CD4-positive, alpha-beta T cell treated with Interleukin-6 for 4 hours (primary cell): ENCODE data around the gene HSD17B4.
"Not testable (repeated sequence)": the region's sequence is repeated elsewhere in the genome, so short reads cannot be mapped to it uniquely, and the experiment has no call there.

Source experiments
- DNase-seq: peaks from one replicate; pipeline ENCODE4 v3.0.0-alpha.2; 2020; ENCODE audit warnings: mixed read lengths

Gene HSD17B4

DNA sequence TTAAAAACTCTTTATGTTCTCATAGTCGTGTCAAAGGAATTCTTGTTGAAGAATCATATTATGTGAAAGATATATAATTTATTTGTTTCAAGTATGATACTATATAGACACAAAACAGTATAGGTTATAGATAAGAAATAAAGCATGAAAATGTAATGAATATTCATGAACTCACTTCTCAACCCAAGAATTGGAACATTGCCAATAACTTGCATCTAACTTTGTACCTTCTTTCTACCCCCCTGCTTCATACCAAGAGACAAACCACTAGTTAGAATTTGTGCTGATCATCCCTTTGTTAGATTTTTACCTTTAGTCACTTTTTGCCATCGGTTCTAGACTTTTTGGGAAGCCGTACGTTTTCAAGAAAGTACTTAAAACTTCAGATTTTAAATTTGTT, 32.6 kb downstream of the HSD17B4 start:
- DNase-seq = no peak

DNA sequence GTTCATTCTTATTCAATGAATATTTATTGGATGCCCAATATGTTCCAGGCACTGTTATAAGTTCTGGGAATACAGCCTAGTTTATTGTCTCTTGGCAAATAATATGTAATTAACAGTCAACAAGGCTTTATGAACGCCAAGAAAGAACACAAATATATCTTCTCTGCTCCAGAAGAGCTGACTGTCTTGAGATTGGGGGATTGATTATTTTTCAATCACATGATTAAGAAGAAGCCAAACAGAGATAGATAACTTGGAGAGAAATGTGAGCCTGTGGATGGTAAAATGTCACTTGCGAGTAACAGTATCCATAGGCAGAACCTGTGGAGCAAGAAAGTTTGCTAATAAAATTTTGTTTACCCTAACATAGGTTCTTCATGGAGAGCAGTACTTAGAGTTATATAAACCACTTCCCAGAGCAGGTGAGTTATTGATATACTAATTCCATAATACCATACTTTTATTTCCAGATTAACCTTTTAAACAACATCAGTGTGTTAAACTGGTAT, 49.4 kb downstream of the HSD17B4 start:
- DNase-seq = no peak

- DNase-seq = not testable (repeated sequence)
Measured at GRCh38 chr5:119503939-119504338, 51.6 kb downstream of the HSD17B4 start.

DNA sequence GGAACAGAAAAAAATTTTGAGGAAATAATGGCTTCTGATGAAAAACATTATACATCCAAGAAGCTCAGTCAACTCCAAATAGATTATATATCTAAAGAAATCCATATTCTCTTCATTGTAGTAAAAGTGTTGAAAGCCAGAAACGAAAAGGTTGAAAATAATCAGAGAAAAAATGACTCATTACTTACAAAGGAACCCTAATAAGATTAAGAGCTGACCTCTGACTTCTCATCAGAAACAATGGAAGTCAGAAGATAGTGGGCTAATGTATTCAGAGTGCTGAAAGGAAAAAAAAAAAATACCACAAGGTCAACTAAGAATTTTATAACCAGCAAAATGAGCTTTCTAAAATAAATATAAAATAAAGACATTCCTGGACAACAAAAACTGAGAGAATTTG, 60.0 kb downstream of the HSD17B4 start:
- no peak for DNase-seq

DNA sequence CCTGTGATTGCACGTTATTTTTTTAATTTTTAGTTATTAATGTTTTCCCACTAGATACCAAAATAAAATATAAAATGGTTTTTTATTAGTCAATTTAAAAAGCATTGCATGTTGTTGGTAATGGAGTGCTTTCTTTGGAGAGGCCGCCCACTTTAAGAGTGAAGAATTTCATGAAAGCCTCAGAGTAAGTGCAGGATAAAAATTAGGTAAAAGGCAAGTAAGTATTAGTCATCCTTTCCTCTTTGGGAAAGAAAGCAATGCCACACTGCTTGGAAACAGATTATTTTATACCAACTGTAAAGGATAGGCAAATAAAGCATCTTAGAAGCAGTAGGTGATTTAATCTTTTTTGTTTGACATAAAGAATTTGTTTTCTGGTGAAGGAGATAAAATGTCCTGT, 62.9 kb downstream of the HSD17B4 start:
- DNase-seq = no peak

DNA sequence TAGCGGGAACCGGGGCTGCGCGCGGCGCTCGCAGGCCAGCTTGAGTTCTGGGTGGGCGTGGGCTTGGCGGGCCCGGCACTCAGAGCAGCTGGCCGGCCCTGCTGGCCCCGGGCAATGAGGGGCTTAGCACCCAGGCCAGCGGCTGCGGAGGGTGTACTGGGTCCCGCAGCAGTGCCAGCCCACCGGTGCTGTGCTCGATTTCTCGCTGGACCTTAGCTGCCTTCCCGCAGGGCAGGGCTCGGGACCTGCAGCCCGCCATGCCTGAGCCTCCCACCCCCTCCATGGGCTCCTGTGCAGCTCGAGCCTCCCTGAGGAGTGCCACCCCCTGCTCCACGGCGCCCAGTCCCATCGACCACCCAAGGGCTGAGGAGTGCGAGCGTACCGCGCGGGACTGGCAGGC, 64.8 kb downstream of the HSD17B4 start:
- DNase-seq = not testable (repeated sequence)

GRCh38 chr5:119521232-119521631, 68.9 kb downstream of the HSD17B4 start:
- no peak for DNase-seq

DNA sequence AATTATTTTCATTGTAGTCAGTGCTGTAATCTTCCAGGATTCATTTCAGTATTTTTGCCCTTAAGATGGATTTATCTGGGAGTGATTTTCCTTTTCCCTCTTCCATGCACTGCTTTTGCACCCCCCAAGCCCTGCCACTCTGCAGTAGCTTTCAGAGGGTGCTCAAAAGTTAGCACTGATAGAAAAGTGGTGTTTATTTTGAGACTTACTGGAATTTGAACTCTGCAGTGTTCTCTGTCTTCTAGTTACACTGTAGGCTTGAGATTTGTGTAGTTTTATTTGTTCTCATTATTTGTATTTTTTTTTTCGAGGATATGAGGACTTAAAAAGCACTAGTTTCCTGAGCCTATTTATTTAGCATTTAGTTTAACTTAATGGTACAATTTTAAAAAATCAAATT, 70.5 kb downstream of the HSD17B4 start:
- DNase-seq = no peak

DNA sequence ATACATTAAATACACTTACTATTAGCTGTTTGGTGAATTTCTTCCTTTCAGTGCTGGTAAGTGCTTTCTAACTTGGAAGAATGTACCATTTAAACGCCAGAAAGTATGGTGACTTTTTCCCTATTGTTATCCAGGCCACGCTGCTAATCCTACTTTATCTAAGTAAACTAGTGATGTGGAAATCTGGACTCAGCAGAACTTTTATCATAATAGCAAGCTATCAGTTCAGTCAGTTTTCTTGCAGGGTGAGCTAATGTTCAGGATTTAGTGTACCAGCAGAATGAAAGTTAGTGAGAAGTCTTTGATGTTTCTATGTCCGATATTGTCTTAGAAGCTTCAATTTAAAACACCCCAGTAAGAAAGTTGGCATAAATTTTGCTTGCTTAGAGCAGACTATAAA, 72.2 kb downstream of the HSD17B4 start:
- no peak for DNase-seq

- DNase-seq = no peak
Measured at GRCh38 chr5:119527351-119527750, 75.1 kb downstream of the HSD17B4 start.

- DNase-seq = no peak
Measured at GRCh38 chr5:119529811-119530210, 77.5 kb downstream of the HSD17B4 start.

DNA sequence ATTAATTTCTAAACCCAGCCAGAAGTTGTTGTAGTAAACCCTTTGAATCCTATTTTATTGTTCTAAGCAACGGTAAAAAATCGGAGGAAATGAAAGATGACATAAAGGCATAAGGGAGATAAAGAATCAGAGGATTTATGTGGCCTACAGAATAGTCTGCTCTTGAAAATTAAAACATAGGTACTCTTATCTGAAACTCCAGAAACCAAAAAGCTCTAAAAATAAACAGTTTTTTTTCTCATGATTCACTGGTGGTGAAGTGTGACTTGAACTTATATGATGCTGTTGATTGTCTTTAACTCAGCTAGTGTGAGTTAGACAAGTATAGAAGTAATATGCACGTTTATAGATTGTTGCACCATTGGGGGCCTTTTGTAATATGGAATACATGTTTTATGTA, 80.3 kb downstream of the HSD17B4 start:
- DNase-seq = no peak

DNA sequence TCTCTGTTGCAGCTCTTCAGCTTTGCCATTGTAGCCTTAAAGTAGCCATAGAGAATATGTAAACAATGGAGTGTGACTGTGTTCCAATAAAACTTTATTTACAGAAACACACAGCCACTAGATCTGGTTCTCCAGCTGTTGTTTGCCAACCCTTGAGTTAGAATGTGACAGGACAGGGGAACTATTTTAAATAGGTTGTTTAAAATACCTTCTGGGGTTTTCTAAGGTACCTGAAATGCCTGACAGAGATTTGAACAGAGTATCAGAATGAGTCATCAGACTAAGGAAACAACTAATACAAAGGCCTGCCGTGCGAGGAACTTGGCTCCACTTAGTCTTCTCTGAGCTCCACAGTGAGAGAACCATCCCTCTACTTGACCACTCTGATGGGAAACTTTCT, 85.4 kb downstream of the HSD17B4 start:
- no peak for DNase-seq

DNA sequence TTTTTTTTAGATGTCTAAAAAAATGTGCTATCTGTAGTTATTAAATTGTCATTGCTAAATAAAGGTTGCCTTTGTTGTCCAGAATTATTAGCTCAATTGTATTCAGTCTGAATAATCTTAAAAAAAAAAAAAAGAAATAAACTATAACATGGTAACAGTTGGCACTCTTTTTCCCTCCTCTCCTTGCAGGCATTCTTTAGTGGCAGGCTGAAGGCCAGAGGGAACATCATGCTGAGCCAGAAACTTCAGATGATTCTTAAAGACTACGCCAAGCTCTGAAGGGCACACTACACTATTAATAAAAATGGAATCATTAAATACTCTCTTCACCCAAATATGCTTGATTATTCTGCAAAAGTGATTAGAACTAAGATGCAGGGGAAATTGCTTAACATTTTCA, 89.4 kb downstream of the HSD17B4 start:
- DNase-seq = no peak

GRCh38 chr5:119551819-119552218, 99.5 kb downstream of the HSD17B4 start:
- no peak for DNase-seq

GRCh38 chr5:119554597-119554996, 102.3 kb downstream of the HSD17B4 start:
- DNase-seq = no peak

DNA sequence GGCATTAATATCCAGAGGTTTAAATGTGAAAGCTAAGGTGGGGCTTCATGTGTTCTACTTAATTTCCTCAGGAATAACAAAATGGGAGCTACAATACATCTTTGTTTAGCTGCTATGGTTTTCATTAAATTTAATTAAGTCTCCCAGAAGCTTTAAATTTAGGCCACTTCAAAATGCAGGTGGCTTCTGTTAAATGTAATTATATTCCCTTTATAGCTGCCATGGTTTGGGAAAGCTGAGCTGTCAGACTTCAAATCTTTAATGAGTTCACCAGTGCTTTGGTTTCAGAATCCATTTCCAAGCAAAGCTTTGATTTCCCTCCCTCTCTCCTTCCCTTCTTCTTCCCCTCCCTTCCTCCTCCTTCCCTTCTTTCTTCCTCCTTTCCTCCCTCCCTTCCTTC, 118.6 kb downstream of the HSD17B4 start:
- no peak for DNase-seq

DNA sequence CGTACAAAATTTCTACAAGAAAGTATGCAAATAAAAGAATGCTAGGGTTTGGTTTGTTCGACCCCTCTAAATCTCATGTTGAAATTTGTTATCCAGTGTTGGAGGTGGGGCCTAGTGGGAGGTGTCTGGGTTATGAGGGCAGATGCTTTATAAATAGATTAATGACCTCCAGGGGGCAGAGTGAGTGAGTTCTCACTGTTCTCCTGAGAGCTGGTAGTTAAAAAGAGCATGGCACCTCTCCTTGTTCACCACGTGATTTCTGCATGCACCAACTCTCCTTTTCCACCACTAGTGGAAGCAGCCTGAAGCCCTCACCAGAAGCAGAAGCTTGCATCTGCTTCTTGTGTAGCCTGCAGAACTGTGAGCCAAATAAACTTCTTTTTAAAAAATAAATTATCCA, 126.6 kb downstream of the HSD17B4 start:
- no peak for DNase-seq

DNA sequence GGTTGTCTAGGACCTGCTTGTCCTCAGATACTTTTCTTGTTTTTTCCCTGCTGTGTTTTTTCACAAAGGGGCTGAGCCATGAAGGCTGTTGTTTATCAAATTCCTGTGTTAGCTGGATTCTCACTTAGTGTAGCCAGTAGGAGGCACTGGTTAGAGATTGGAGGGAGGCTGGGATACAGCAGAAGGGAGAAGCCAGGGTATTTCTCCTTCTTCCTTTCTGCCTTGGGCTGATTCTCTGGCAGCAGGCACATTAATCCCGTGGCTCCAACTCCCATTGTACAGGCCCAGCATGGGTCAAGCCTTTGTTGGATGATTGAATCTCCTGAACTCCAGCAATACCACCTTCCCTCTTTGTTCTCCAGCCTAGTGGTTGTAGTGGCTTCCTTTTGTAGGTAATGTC, 130.7 kb downstream of the HSD17B4 start:
- DNase-seq = no peak

- DNase-seq = no peak
Measured at GRCh38 chr5:119583684-119584083, 131.4 kb downstream of the HSD17B4 start.
